COLO829 (cell line): Measurements from ENCODE around the gene NFIA.

ENCODE experiments used
- DNase-seq: peaks from one replicate; pipeline ENCODE4 v3.0.0; 2012; ENCODE audit warnings: low spot score

The NFIA gene

DNA sequence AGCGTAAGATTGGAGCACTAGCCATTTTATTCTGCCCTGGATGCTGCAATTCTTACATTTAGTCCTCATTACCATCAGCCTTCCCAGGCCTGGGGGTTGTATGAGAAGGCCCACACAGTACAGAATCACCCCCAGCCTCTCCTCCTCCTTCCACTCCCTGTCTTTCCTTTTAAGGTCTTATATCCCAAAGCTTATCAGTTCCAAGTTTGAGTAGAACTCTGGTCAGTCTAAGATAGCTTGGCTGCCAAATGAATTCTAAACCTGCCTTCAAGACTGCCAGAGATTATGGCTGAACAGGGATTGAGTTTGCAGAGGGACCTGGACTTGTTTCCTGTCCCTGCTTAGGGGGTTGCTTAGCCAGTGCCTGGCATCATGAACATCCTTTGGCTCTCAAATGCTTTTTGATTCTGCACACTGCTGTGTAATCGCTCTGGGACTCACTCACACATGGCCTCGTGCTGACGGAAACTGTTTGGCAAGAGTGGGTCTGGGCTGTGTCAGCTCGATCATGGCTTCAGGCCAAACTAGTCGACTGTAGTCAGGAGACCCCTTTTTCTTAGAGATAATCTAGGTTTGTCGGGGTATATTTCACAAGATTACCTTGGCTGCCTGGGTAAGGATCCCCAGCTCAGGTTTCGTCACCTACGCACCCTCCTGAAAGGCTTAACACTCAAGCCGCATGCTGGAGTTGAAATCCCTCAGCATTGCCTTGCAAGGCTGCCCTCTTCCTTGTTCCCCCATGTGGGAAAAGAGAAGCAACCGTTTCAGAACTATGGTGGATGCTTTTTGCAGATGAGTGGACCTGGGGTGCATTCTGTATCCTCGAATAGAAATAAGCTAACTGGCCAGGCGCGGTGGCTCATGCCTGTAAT, 252.6 kb downstream of the NFIA start:
- no peak for DNase-seq

DNA sequence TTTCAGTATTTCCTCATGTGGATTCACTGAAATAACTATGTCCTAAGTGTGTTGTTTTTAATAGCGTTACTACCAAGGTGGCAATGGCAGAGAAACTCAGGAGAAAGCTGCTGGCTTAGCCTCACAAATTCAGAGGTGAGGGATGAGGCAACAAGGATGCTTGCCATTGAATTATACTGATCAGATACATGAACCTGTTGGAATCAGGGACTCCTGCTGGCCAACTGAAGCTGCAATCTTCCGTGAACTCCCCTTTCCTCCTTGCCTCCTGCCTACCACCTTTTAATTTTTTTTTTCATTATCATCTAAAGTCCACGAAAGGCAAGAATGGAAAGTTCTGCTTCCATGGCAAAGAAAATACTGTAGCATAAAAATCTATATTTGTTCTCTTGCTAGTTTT, 254.7 kb downstream of the NFIA start:
- no peak for DNase-seq

DNA sequence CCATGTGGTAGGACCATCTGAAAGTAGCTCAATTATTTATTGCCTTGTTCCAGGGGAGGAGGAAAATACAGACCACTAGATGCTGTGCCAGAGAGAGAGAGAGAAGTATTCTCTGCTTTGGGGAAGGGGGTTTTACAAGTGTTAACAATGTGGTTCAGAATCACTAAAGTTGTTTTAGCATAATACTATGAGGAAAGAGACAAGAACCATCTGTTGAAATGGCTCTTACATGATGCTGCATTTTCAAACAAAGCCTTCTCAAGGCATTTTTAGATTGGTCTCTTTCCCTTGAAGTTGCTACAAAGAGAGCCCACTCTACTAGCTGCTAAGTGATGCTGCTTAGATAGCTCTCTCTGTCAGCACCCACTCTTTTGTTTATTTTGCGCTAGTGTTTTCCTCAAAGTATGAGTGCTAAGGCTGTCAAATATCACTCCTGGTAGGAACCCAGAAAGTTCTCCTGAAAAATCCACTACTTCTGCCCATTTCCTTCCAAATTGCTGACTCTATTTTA, 255.1 kb downstream of the NFIA start:
- no peak for DNase-seq

DNA sequence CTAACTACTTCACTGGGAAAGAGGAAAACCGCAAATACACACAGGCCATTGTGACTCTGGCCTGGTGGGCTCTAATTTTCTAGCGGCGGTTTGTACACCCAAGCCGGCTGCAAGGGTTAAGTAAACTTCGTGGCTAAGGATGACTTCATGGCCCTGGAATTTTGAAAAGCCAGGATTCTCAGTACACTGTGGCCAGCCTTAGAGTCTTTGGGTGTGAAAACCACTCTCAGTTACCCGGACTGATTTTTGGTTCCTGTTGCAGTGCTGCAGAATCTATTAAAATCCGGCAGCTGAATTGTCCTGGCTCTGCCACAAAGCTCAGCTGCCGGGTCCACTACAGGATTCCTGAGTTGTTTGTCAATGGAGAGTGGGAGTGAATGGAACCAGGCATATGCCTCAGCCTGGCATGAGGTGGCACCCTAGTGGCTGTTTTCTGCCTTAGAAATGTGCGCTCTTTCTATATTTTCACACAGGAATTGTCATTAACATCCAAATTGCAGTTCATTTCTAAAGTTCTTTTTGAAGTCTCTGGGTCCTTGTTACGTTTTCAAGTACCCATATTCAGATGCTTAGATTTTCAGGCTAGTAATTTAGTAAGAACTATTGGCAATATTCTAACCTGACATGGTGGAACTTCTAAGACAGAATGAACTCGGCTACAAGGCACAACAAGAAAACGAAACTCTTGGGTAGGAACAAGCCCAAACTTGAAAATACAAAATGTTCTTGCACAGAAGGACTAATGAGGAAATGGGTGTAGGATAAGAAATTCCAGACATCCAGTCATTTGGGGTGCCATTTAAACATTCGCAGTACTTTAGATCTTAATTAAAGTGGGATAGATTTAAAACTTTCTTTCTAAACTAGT, 255.9 kb downstream of the NFIA start:
- peak; percentile 80 for DNase-seq

DNA sequence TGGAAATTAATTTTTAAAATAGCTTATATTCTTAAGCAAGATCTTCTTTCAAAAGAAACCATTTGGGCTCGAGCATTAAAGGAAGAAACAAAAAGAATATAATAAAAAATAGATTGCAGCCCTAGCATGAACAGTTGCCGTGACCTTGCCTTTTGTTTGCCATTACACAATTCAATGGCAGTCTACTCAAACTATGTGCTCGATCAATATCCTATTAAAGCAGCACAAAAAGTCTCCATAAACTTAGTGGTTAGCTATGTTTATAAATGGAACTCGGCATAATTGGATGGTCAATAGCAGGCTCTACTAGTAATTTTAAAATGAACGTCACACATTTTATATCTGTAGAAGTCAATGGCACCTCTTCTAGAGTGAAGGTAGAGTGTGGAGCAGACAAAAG, 256.5 kb downstream of the NFIA start:
- no peak for DNase-seq

DNA sequence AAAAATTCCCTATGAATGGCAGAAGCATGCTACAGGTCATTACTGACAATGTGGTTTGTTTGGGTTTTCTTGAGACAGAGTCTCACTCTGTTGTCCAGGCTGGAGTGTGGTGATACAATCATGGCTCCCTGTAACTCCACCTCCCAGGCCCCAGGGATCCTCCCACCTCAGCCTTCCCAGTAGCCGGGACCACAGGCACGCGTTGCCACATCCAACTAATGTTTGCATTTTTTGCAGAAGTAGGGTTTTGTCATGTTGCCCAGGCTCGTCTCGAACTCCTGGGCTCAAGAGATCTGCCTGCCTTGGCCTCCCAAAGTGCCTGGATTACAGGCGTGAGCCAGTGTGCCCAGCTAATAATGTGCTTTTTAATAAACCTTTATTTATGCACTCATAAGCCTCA, 259.1 kb downstream of the NFIA start:
- DNase-seq, result no peak

DNA sequence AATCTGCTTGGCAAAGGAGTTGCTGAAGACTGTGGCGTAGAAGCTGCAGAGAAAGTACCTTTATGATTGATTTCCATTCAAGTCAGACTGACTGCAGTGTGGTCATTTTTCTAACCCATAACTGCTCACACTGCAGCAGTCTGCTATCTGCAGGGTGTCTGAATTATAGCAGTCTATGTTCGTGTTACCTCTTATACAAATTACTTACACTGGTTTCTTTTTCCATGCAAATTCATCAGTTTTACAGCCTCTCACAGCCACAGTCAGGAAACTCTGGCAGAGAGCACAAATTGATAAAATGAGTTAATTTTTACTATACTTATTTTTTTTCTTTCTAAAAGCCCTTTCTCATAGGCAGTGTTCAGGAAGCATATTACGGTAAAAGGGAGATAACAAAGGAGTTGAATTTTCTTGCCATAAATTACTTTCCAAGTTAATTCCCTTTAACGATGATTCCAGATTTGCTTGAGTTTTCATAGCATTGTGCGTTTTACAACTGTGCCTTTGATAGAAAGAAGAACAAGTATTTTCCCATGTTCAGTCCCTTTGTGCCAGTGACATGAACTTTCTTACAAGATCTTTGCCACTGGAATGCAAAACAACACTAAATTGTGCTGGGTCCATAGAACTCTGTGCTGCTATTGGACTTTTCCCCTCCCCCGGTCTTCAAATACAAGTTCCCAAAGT, 261.5 kb downstream of the NFIA start:
- no peak for DNase-seq

DNA sequence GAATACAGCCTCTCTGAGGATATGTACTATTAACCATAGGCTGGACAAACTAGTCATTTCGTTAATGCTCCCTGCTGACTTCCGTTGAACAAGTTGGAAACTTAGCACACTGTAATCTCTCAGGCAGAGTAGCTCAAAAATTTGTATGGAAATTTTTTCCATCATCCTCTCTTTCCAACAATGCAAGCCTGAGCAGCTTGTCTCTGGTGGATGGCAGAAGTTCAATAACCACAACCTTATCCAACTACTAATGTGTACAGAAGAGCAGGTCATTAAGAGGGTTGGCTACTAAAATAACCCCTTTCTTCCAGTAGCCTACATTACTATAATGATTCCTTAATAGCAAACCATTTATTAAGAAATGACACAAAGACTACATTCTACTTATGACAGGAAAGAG, 262.3 kb downstream of the NFIA start:
- DNase-seq, result peak; percentile 81

DNA sequence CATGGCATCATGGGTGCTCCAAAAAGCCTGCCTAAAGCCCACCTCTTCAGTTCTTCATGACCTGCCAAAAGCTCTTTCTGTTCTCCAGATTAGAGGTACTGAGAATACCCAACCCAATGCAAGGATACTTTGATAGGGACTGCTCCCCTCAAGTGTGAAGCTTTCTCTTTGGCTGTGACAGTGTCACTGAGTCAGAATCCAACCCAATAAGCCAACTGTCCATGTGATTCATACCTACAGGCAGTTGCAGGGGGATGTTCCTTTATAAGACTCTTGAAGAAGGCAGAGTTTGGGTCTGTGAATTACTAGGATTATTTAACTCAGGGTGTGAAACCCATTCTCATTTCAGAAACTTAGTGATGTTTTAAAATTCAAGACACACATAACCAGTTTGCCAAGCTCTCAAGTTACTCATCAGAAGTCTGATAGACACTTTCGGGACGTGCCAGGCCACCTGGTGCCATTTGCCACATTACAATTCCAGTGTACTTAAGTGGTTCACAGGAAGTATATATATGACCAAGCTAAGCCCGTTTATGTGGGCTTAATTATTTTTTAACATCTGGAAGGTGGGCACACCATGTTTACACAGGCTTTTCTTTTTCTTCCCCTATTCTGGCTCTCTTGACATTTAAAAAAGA, 265.8 kb downstream of the NFIA start:
- DNase-seq, result no peak

DNA sequence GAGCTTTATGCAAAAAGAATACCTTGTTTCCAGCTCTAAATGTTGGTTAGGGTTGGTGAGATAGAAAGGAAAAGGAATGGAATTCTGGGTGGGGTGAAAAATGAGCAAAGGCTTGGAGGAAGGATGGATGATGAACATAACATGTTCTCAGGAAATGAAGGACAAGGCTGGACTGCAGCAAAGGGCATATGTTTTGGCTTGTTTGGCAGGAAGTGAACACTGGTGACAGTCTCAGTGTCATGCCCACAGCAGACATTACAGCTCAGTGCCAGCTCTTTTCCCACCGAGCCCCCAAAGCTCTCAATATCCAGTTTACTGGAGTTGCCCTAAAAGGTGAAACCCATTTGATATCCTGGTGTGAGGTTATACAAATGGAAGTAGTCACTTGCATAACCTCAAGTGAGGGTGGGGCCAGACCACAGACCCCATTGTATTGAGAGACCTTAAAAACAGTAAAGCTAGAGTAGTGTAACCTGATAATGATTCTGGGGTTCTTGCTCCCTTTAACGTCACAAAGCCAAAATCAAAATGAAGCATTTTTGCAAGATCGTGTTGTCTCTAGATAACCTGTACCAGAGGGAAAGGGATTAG, 270.6 kb downstream of the NFIA start:
- no peak for DNase-seq

DNA sequence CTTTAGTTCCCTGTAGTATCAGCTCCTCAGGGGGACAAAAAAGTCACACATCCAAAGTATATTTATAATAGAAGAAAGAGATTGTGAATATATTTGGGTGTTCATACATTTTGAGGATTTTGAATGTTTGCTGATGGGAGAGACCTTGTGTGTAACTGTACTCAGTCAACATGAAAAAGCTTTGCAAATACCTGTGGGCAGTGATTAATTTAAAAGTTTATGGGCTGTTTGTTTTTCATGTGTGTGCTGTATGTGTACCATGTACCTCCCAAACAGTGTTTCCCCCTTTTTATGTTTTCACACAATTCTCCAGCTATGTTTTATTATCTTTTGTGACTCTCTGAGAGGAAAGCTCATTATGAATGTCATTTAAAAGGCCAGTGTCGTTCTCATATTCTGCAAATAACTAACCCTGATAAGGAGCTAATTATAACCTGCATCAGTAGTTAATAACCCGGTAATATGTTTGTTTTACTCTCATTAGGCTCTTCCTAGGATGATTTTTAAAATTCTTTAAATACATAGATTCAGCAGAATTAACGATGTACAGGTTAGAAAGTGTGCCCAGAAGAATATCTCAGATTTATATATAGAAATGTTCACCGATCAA, 271.5 kb downstream of the NFIA start:
- no peak for DNase-seq

DNA sequence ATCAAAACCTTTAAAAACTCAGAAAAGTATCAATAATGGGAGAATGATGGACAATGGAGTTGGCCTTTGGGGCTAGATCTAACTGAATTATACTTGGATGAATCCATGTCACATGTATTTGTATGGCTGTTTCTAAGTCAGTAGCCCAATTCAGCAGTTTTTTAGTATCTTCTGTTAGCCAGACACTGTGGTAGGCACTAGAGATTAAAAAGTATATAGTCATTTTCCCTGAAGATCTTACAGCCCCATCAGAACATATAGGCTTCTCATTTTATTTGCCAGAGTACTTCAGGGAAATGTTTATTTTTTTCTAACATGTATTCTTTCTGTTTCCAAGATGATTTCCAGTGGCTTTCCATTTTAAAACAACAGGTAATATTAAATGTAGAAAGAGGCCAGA, 273.7 kb downstream of the NFIA start:
- no peak for DNase-seq

DNA sequence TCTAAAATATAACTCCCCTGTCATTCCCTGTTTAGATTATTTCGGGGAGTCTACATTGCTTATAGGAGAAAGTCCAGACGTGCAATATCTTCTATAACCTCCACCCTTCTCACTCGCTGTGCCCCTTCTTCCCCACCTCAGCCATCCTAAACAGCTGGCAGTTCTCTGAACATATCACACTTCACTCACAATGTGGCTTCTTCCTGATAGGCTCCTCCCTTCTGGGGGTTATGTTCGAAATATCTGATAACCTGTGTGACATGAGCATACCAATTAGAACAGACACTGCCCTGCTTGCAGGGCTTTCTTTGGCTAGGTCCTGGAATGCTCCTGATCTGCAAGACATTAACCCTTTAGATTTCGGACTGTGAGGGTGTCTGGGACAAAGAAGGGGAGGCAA, 274.6 kb downstream of the NFIA start:
- DNase-seq, result no peak

DNA sequence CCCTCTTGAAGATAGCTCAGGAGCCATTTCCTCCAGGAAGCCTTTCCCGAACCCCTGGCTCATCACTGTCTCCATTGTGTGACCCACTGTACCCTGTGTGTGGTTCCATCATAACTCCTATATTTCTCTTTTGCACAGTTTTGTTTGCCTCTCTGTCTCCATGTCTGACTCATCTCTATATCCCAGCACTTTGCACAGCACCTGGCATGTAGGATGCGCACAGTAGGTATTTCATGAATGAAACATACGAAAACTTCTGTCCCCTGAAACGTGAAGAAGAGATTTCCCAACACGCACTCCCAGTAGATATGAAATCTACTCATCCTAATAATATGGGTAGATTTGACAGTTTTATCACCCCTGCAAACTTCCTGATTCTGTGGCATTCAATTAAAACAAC, 275.2 kb downstream of the NFIA start:
- no peak for DNase-seq

DNA sequence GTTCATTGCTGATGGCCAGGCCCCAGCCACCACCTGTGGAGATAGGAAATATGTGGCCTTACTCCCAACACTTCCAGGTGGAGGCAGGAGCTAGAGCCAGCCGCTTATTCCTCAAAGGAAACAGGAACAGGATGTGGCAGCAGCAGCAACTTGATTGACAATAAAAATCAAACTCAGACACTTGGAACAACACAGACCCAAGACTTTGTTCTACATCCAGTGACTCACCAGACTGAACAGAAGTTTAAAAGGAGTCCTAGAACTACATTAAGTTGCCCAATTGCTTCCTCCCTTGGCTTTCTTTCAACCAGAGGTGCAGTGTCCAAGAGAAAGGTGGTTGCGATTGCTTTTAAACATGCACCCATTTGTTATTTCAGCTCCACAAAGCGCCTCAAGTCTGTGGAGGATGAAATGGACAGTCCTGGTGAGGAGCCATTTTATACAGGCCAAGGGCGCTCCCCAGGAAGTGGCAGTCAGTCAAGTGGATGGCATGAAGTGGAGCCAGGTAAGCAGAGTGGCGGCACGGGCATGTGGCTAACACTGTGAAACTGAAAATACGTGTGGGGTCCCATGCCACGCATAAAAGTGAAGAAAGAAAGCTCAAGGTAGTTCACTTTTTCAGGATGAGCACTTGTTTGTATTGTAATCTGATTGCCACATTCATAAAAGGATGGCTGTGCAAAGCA, 276.6 kb downstream of the NFIA start:
- no peak for DNase-seq

DNA sequence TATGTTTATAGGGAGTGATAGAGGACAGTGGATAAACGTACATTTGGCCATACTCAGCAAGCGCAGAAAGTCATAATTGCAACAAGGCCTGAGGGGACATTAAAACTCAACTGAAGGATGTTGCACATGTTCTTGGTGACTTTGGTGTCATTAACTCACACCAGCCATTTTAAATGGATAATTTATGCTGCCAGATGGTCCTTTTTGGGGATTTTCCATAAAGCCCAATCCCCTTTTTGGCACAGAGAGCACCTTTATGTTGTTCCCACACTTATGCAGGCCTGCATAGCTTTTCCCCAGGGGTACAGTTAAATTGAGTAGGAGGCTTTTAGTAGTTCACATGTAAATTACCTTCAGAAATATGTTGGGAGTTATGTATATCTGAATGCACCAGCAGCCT, 279.6 kb downstream of the NFIA start:
- no peak for DNase-seq

DNA sequence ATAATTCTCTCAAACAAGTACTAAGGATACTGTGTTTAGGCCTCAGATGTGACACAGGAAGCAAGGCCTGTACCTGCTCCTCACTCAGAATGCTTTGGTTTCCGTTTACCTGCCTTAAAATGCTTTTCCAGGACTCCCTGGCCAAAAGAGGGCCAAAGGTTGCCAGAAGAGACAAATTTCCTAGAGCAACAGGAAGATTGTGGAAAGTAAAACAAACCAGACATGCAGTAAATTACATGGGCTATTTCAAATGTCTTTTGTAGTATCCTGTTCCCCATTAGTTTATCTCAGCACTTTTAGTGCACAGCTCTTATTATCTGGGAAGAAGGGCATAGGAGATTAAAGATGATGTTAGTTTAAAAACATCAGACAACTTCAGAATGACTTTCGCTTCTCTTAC, 280.0 kb downstream of the NFIA start:
- peak; percentile 8 for DNase-seq

DNA sequence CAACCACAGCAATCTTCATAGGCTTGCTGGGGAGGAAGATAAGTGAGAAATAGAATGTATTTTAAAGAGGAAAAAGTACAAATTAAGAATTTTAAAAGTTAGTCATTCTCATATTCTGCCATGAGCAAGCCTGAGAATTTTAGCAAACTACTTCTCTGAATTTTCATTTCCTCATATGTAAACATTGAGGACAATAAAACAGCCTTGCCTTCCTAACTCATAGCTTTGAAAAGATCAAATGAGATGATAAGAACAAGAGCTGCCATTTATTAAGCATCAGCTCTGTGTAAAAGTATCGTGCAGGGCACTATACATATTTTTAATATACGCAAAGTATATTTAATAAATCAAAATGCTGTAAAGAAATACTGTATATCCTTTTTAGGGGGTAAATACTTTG, 286.0 kb downstream of the NFIA start:
- no peak for DNase-seq

DNA sequence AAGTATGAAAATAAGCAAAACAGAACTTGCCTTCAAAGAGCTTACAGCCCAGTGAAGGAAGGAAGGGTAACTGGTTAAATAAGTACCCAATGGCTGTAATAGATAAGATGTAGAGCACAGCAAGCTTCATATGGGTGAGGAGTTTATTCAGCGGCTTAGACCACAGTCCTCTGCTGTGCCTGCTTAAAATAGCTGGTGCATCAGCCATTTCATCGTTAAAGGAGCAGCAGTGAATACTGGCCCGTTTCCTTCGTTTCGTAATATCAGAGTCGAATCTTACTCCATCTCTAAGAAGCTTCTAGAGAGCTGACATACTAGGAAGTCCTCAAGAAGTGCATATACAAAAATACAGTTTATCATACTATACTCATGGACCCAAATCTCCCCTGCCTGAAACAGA, 286.5 kb downstream of the NFIA start:
- DNase-seq, result no peak

DNA sequence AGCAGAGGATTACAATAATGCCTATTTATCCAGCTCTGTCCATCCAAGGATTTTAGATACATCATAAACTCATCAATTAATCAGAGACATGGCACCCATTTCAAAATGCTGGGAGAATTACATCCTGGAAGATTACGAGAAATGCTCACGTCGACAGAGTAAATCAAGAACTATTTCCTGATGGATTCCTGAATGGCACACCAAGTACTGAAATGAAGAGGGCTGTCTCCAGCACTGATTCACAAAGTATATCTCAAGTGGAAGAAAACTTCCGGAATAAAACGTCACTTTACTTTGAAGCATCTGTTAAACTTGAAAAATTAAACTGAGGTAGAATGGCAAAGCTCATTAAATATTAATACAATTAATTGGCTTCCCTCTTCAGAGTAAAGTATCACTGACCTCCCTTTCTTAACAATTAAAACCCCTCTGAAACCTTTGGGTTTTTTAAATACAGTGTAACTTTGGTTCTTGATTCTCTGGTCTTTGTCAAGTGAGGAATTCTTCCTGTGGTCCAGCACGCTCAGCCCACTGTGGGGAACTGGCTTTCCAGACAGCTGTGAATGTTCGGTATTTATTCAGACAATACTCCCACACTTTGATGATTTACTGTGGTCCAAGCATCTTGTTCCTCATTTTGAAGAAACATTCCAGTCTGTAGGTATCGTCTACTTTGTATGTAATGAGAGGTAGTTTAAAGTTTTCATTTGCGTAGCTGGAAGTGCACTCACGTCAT, 288.0 kb downstream of the NFIA start:
- no peak for DNase-seq
